Activated B cell treated with CpG ODN at 0.5 μM for 24 hours (primary cell): Measurements from ENCODE around the gene HLA-DRB1. TPM values are rescaled to one million over a fixed set of nuclear protein-coding genes. Genes with fewer than 3 reads are reported as not detected.
A peak's percentile ranks its signal among the peaks of the same experiment; 100 is the strongest.

Experiments used
- ATAC-seq: fragments of 200-7000 bp; cut with Tn5 transposase; one replicate; pipeline ENCODE4 v1.10.0; 2021; ENCODE audit warnings: low read depth, mild to moderate bottlenecking, moderate library complexity
- CTCF ChIA-PET: fragments of 350-600 bp; sonication (Branson Sonifier 250); formaldehyde crosslinking; loops from one replicate; lab custom pipeline; 2021; ENCODE audit warnings: antibody characterized with exemption; lab: Charles Lee
- POLR2A ChIA-PET: fragments of 350-600 bp; sonication (Branson Sonifier 250); formaldehyde crosslinking; loops from one replicate; lab custom pipeline; 2021; ENCODE audit warnings: antibody characterized with exemption; lab: Charles Lee
- DNase-seq: peaks from one replicate; pipeline ENCODE4 v3.0.0; 2022
- H3K27ac Mint-ChIP-seq: one replicate; pipeline ENCODE4 v1.8.0; 2020; ENCODE audit warnings: mixed read lengths
- H3K27me3 Mint-ChIP-seq: one replicate; pipeline ENCODE4 v1.8.0; 2021; ENCODE audit warnings: mixed read lengths
- H3K36me3 Mint-ChIP-seq: one replicate; pipeline ENCODE4 v1.8.0; 2021; ENCODE audit warnings: low read depth, mixed read lengths
- H3K4me1 Mint-ChIP-seq: one replicate; pipeline ENCODE4 v1.8.0; 2021; ENCODE audit warnings: mixed read lengths
- H3K4me3 Mint-ChIP-seq: one replicate; pipeline ENCODE4 v1.8.0; 2020; ENCODE audit warnings: mild to moderate bottlenecking, mixed read lengths
- H3K9me3 Mint-ChIP-seq: one replicate; pipeline ENCODE4 v1.8.0; 2020; ENCODE audit warnings: mixed read lengths
- intact Hi-C: fragments of 100-400 bp; cut with micrococcal nuclease; formaldehyde crosslinking; loops from one replicate; pipeline ENCODE4 v1.15.1; 2024
- total RNA-seq: library from RNA; stranded (reverse); gene quantifications from 2 replicates; pipeline ENCODE4 v1.2.3, GENCODE V29; 2022
- TF ChIP-seq, protein P1 (sequence below): fragments of 200-600 bp; IDR thresholded peaks from one replicate; pipeline ENCODE4 v1.8.0; 2022; ENCODE audit warnings: antibody characterized with exemption, mild to moderate bottlenecking

Gene HLA-DRB1
- total RNA-seq, 1 donor from 2014 or later = 621 TPM

DNA sequence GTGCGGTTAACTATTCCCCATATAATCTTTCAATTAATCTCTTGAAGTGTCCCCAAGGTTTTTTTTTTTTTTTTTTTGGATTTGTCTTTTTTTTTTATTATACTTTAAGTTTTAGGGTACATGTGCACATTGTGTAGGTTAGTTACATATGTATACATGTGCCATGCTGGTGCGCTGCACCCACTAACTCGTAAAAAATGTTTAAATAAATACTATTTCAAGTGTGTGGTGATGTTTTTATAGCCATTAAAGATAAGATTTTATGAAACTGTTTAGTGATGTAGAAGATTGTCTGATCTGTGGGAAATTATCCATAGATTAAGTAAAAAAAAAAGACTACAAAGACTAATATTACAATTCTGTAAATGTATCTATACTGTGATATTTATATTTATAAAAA is 34.9 kb upstream of the HLA-DRB1 start:
- POLR2A ChIA-PET = interaction anchor here (1.0 to 6.3 kb wide), 8 partner anchors 13 to 229 kb away, joined by 3 to 360 read pairs (median 55); partner anchors contain the start of genes HLA-DQA1, HLA-DRA, HLA-DRB1 and HLA-DRB5
- ATAC-seq = no peak
- no peak for DNase-seq
- no peaks in the 10 kb centered on the region for H3K9me3 Mint-ChIP-seq
- CTCF ChIA-PET = no interaction called here
- intact Hi-C loops = loop anchor here (5.0 to 10.0 kb wide), 2 partner anchors 348 to 1060 kb away; no protein-coding TSS in a partner anchor
- H3K36me3 Mint-ChIP-seq = peaks cover 4% of the 10 kb centered on the region
- H3K4me1 Mint-ChIP-seq = peaks cover 91% of the 10 kb centered on the region
- H3K27ac Mint-ChIP-seq = peak overlapping the region; percentile 100
- no peaks in the 10 kb centered on the region for H3K27me3 Mint-ChIP-seq
- peak overlapping the region; percentile 79 for H3K4me3 Mint-ChIP-seq
- TF ChIP-seq, protein P1, sequence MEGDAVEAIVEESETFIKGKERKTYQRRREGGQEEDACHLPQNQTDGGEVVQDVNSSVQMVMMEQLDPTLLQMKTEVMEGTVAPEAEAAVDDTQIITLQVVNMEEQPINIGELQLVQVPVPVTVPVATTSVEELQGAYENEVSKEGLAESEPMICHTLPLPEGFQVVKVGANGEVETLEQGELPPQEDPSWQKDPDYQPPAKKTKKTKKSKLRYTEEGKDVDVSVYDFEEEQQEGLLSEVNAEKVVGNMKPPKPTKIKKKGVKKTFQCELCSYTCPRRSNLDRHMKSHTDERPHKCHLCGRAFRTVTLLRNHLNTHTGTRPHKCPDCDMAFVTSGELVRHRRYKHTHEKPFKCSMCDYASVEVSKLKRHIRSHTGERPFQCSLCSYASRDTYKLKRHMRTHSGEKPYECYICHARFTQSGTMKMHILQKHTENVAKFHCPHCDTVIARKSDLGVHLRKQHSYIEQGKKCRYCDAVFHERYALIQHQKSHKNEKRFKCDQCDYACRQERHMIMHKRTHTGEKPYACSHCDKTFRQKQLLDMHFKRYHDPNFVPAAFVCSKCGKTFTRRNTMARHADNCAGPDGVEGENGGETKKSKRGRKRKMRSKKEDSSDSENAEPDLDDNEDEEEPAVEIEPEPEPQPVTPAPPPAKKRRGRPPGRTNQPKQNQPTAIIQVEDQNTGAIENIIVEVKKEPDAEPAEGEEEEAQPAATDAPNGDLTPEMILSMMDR = no peak

DNA sequence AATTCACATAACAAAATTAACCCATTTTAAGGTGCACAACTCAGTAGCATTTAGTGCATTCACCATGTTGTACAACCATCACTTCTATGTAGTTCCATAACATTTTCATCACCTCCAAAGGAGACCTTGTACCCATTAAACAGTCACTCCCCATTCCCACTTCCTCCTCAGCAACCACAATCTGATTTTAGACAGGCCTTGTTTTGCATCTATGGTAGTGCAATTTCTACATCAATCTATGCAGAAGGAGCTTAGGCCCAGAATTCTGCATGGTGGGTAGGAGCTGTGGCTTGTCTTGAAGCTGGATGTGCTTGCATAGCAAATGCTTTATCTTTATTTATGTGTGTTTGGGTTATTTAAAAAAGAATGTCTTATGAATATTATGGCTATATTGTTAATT is 34.0 kb upstream of the HLA-DRB1 start:
- Mint-ChIP-seq H3K4me1 (peaks cover 83% of the 10 kb centered on the region), H3K36me3 (peaks cover 4% of the 10 kb centered on the region), H3K27ac (peak overlapping the region; percentile 100), H3K4me3 (peak overlapping the region; percentile 80), H3K27me3 (no peaks in the 10 kb centered on the region), H3K9me3 (no peaks in the 10 kb centered on the region)
- POLR2A ChIA-PET = interaction anchor here (0.7 to 6.3 kb wide), 28 partner anchors 14 to 348 kb away, joined by 3 to 360 read pairs (median 14); partner anchors contain the start of genes HLA-DOB, HLA-DQA1, HLA-DQA2 and HLA-DQB1
- intact Hi-C loops = loop anchor here (1.0 to 10.0 kb wide), 11 partner anchors 13 to 1059 kb away; partner anchors contain the start of genes HLA-DQA1, HLA-DQB1 and HLA-DRA
- CTCF ChIA-PET = interaction anchor here (0.7 to 1.2 kb wide), 3 partner anchors 11 to 43 kb away, joined by 3 read pairs; partner anchors contain the start of gene HLA-DQB1
- TF ChIP-seq, protein P1 = no peak
- ATAC-seq (no peak), DNase-seq (no peak)

DNA sequence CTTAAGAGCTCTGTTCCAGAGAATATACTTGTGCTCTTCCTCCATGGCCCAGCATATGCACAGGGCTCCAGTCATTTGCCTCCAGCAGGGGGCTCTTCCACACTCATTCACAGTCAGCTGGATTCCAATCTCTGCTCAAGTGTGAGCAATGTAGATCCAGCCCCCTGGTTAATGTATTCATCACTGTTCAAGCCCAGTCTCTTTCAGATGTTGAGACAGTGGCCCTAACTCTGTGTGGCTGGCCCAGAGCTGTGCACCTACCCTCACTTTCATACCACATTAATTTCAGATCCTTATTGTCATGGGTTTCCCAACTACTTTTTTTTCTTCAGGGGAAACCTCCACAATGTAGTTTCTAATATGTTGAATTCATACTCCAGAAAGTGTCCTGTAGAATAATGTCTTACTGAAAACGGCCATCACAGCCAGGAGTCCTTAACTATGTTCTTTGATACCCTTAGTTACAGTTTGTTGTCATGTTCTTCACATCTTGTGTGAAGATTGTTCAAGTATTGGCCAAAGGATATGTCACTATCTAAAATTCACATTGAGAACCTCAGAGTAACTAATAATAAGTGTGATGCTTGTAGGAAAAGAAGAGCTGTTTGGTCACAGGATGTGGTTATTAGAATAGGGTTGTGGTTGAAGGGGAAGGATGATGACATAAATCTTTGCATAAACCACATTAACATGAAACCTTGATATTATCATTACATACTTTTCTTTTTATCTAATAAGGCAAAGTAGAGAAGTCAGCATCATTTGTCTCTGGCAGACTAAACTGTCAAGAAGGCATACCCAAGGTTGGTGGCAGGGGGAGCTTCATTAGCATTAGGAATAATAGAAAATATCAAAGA is 33.1 kb upstream of the HLA-DRB1 start:
- ATAC-seq (peak; percentile 75), DNase-seq (peak; percentile 42)
- peaks cover 75% of the 10 kb centered on the region for H3K4me1 Mint-ChIP-seq
- peaks cover 4% of the 10 kb centered on the region for H3K9me3 Mint-ChIP-seq
- intact Hi-C loops = loop anchor here (1.0 to 10.0 kb wide), 13 partner anchors 12 to 1058 kb away; partner anchors contain the start of genes HLA-DQA1, HLA-DQB1 and HLA-DRA
- ChIA-PET POLR2A (interaction anchor here (0.6 to 6.3 kb wide), 43 partner anchors 13 to 450 kb away, joined by 3 to 360 read pairs (median 8); partner anchors contain the start of genes HLA-DOB, HLA-DPA1, HLA-DQA1 and HLA-DQA2), CTCF (interaction anchor here (0.8 to 1.9 kb wide), 15 partner anchors 9 to 246 kb away, joined by 3 to 6 read pairs (median 3); partner anchors contain the start of gene HLA-DQB1)
- H3K4me3 Mint-ChIP-seq = peak overlapping the region; percentile 80
- H3K27me3 Mint-ChIP-seq = no peaks in the 10 kb centered on the region
- H3K27ac Mint-ChIP-seq = peak overlapping the region; percentile 100
- TF ChIP-seq, protein P1 = no peak
- H3K36me3 Mint-ChIP-seq = peaks cover 6% of the 10 kb centered on the region

DNA sequence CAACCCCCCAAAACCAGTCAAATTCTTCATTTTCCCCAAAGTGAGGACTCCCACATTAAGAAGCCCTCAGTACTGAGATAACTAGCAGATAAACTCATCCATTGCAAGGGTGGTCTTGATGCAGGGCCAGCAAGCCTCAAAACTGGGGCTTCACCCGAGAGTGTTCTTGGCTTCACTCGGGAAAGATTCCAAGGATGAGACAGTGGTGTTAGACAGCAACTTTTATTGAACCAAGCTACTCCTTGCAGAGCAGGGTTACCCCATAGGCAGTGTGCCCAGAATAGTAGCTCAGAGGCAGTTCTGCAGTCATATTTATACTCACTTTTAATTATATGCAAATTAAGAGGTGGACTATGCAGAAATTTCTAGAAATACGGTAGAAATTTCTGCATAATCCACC is 31.7 kb upstream of the HLA-DRB1 start:
- CTCF ChIA-PET = interaction anchor here (0.6 to 1.9 kb wide), 6 partner anchors 25 to 188 kb away, joined by 3 to 6 read pairs (median 4); no protein-coding TSS in a partner anchor
- POLR2A ChIA-PET = interaction anchor here (1.0 to 6.3 kb wide), 14 partner anchors 12 to 223 kb away, joined by 4 to 360 read pairs (median 36); partner anchors contain the start of genes HLA-DQA1, HLA-DQB1, HLA-DRA and HLA-DRB1
- no peak for ATAC-seq
- TF ChIP-seq, protein P1 = no peak
- Mint-ChIP-seq H3K4me3 (no peak overlapping the region), H3K27me3 (no peaks in the 10 kb centered on the region), H3K9me3 (peaks cover 9% of the 10 kb centered on the region), H3K27ac (peak overlapping the region; percentile 100), H3K36me3 (peaks cover 13% of the 10 kb centered on the region), H3K4me1 (peaks cover 71% of the 10 kb centered on the region)
- DNase-seq = no peak
- intact Hi-C loops = loop anchor here (5.0 to 10.0 kb wide), 2 partner anchors 351 to 1057 kb away; no protein-coding TSS in a partner anchor
